GM06990 (cell line): ENCODE measurements around the gene AHNAK2.
"Not testable (repeated sequence)": the region's sequence is repeated elsewhere in the genome, so short reads cannot be mapped to it uniquely, and the experiment has no call there.

Source experiments
- DNase-seq: peaks from one replicate; pipeline ENCODE4 v3.0.0-alpha.2; 2011; ENCODE audit not compliant: insufficient read length; ENCODE audit errors: extremely low read depth
- H3K27me3 ChIP-seq: replicated peaks from 2 replicates; pipeline ENCODE4 v1.6.0; 2011; ENCODE audit warnings: low read length; ENCODE audit not compliant: control insufficient read depth, insufficient read depth
- H3K36me3 ChIP-seq: 2 replicates; pipeline ENCODE4 v1.5.1; 2011; ENCODE audit warnings: low read length; ENCODE audit not compliant: control insufficient read depth, insufficient read depth
- H3K4me3 ChIP-seq: replicated peaks from 2 replicates; pipeline ENCODE4 v1.5.1; 2011; ENCODE audit warnings: low read depth, mild to moderate bottlenecking, control low read depth, low read length
- TF ChIP-seq, protein P1 (sequence below): IDR thresholded peaks from 2 replicates; pipeline ENCODE4 v1.5.1; 2011; ENCODE audit warnings: low read length, control low read depth, mild to moderate bottlenecking, inconsistent platforms; ENCODE audit not compliant: insufficient read depth, poor library complexity, severe bottlenecking

Gene AHNAK2

DNA sequence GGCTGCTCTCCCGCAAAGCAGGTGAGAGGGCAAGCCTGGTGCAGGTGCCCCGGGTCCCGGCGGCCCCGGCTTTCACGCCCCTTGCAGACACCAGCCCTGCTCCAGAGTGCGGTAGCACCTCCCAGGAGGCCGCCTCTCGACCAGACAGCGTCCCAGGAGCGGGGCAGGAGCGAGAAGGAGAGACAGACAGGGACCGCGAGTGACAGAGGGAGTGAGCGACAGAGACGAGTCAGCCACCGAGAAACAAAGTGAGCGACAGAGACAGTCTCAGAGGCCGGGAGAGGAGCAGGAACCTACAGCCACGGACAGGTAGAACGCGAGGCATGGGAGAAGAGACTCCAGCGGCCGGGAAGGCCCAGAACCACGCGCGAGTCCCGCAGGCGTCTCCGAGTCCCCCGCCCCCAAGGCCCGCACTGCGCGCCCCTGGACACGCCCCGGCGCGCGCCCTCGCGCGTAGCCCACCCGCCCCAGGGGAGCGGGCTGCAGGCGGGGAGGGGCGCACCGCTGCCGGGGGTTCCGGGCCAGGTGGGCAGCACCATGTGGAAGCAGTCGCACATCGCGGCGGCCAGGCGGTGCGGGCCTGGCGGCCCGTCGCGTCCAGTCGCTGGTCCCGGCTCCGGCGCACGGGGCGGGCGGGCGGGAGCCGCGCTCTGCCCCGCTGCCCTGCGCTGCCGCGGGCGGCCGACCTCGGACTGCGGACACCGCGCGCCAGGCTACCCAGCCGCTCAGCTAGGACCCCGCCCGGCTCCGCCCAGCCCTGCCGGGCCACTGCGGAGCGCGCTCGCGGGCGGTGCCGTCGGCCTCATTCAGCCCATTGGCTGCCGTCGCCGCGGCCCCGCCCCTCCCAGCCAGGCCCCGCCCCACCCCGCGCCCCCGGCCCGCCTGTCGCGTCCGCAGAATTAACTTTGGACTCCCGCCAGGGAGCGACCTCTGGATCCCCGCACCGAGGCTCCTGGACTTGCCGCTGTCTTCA, at the start of gene AHNAK2:
AHNAK2 (minus strand) TSS at position 694 of the 973 bp plus-strand sequence; CDS start at position 557, 137 bp downstream.
- H3K36me3 ChIP-seq: no peaks in the 10 kb centered on the region
- H3K27me3 ChIP-seq: peaks cover 1% of the 10 kb centered on the region; the same call in 1 of the 2 replicates
- TF ChIP-seq, protein P1, sequence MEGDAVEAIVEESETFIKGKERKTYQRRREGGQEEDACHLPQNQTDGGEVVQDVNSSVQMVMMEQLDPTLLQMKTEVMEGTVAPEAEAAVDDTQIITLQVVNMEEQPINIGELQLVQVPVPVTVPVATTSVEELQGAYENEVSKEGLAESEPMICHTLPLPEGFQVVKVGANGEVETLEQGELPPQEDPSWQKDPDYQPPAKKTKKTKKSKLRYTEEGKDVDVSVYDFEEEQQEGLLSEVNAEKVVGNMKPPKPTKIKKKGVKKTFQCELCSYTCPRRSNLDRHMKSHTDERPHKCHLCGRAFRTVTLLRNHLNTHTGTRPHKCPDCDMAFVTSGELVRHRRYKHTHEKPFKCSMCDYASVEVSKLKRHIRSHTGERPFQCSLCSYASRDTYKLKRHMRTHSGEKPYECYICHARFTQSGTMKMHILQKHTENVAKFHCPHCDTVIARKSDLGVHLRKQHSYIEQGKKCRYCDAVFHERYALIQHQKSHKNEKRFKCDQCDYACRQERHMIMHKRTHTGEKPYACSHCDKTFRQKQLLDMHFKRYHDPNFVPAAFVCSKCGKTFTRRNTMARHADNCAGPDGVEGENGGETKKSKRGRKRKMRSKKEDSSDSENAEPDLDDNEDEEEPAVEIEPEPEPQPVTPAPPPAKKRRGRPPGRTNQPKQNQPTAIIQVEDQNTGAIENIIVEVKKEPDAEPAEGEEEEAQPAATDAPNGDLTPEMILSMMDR: no peak
- DNase-seq: peak; percentile 66
- 0 out of 2 replicates have a peak within 1 kb of the TSS, but pooled peaks have one; percentile 11 for H3K4me3 ChIP-seq

DNA sequence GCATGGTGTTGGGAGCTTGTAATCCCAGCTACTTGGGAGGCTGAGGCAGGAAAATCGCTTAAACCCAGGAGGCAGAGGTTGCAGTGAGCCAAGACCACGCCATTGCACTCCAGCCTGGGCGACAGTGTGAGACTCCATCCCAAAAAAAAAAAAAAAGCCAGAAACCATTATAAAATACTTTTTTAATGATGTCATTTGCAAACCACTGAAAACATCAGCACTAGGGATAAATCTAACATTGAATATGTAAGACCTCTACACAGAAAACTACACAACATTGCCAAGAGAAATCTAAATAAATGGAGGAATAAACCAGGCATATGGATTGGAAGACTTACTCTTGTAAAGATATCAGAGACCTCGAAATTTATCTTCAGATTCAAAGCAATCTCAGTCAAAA, 49.5 kb upstream of the AHNAK2 start:
- H3K36me3 ChIP-seq, H3K27me3 ChIP-seq, DNase-seq, H3K4me3 ChIP-seq: not testable (repeated sequence)

DNA sequence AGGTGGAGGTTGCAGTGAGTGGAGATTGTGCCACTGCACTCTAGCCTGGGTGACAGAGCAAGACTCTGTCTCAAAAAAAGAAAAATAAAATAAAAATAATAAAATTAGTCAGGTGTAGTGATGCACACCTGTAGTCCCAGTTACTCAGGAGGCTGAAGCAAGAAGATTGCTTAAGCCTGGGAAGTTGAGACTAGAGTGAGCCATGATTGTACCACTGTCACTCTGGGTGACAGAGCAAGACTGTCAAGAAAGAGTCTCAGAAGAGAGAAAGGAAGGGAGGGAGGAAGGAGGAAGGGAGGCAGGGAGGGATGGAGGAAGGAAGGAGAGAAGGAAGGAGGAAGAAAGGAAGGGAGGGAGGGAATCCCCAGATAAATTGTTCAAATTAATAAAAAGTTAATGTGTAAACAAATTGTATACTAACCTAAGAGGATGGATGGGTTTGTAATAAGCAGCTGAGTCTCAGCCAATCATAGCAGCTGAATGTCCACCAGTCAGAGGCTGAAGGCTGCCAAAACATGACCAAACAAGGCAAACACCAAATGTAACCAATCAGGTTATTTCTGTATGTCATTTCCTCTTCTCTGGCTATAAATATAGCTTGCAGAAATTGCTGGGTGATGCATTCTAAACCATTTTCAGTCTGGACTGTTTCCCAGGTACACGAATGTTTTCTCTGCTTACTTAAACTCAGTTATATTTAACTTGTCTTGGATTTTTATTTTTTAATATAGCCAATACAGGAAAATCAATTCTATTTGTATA, 48.8 kb upstream of the AHNAK2 start:
- no peak for DNase-seq
- Histone ChIP-seq H3K27me3 (no peaks in the 10 kb centered on the region), H3K4me3 (no peak overlapping the region), H3K36me3 (no peaks in the 10 kb centered on the region; the same call in 1 of the 2 replicates)
- TF ChIP-seq, protein P1: no peak

DNA sequence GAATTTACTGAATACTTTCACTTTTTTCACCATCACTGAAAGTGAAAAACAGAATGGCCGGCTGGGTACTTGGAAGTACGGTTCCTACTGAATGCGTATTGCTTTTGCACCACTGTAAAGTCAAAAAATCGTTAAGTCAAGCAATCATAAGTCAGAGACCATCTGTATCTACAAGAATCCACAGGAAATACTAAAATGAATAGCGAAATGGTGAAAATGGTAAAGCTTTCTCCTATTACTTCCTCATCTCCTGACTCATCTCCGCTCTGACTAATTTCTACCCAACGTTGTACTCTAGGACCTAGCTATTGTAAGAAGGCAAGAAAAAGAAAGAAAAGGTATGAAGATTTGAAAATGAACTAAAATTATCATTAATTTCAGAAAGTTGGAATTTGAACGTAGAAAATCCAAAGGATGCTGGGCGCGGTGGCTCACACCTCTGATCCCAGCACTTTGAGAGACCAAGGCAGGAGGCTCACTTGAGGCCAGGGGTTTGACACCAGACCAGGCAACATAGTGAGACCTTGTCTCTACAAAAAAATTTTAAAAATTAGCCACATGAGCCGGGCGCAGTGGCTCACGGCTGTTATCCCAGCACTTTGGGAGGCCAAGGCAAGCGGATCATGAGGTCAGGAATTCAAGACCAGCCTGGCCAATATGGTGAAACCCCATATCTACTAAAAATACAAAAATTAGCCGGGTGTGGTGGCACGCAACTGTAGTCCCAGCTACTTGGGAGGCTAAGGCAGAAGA, 48.0 kb upstream of the AHNAK2 start:
- no peaks in the 10 kb centered on the region; the same call in 1 of the 2 replicates for H3K36me3 ChIP-seq
- peak overlapping the region; percentile 15 for H3K4me3 ChIP-seq
- no peaks in the 10 kb centered on the region for H3K27me3 ChIP-seq
- peak; percentile 81 for DNase-seq
- TF ChIP-seq, protein P1: no peak

DNA sequence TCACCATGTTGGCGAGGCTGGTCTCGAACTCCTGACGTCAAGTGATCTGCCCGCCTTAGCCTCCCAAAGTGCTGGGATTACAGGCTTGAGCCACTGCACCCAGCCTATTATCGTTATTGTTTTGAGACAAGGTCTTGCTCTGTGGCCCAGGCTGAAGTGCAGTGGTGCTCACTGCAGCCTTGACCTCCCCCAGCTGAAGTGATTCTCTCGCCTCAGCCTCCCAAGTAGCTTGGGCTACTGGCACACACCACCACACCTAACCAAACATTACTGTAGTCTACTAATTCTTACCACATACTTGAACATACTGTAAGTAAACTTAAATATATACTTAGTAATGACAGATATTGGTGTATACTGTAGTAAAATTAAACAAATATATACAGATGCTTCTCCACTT, 47.3 kb upstream of the AHNAK2 start:
- TF ChIP-seq, protein P1: no peak
- H3K27me3 ChIP-seq: no peaks in the 10 kb centered on the region
- DNase-seq: no peak

More for the DNA sequence above, 47.3 kb upstream of the AHNAK2 start:
- H3K36me3 ChIP-seq: no peaks in the 10 kb centered on the region; the same call in 1 of the 2 replicates
- no peak overlapping the region for H3K4me3 ChIP-seq
